GM10266 (cell line): Measurements from ENCODE around the gene DHRS7B.

Experiments used
- DNase-seq: peaks from one replicate; pipeline ENCODE4 v3.0.0; 2012; ENCODE audit errors: extremely low spot score
- CTCF ChIP-seq: IDR thresholded peaks from 2 replicates; pipeline ENCODE4 v1.5.1; 2012; ENCODE audit warnings: mild to moderate bottlenecking, low read depth; ENCODE audit not compliant: control insufficient read depth, insufficient read depth; ENCODE audit errors: missing control alignments

Gene DHRS7B

GRCh38 chr17:21161498-21162393 is 35.0 kb downstream of the DHRS7B start:
- no peak for DNase-seq

GRCh38 chr17:21162394-21162775 is 35.6 kb downstream of the DHRS7B start:
- no peak for DNase-seq
- no peak for TF ChIP-seq CTCF

More at GRCh38 chr17:21161498-21162393, 35.0 kb downstream of the DHRS7B start:
- no peak for TF ChIP-seq CTCF

GRCh38 chr17:21163101-21163500 is 36.3 kb downstream of the DHRS7B start:
- TF ChIP-seq CTCF = no peak
- no peak for DNase-seq

- no peak for TF ChIP-seq CTCF
- DNase-seq = no peak
Measured at GRCh38 chr17:21164216-21164615, 37.5 kb downstream of the DHRS7B start.

GRCh38 chr17:21164620-21165019 is 37.9 kb downstream of the DHRS7B start:
- no peak for TF ChIP-seq CTCF

GRCh38 chr17:21165922-21166594 is 39.3 kb downstream of the DHRS7B start:
- DNase-seq = no peak
- TF ChIP-seq CTCF = no peak

More at GRCh38 chr17:21164620-21165019, 37.9 kb downstream of the DHRS7B start:
- DNase-seq = no peak
